Measurements from ENCODE around the gene ZNF574.

GRCh38 chr19:42091300-42091699 is 15.3 kb downstream of the ZNF574 start:
- TF ChIP-seq CTCF (IDR thresholded peaks at IDR 0.05) (no peak), POLR2A (IDR thresholded peaks at IDR 0.05) (no peak)

All from esophagus squamous epithelium (tissue), 4 donors.